ENCODE measurements around the gene ACSS3. TPM values are rescaled to one million over a fixed set of nuclear protein-coding genes. Genes with fewer than 3 reads are reported as not detected.

The ACSS3 gene
- total and polyA plus RNA-seq, 2 of the 8 experiments (the other 6 are each of a cell fraction or from before 2014, with no cell fraction given) = 14.4 to 24.0 TPM

- TF ChIP-seq HDAC2 (IDR thresholded peaks at IDR 0.05; ENCODE audit: borderline replicate concordance in 1 of 2, low read depth in 2 of 2, low read length in 2 of 2) (no peak), POU5F1 (IDR thresholded peaks at IDR 0.05; ENCODE audit: low read depth, low read length) (no peak), CTBP2 (IDR thresholded peaks at IDR 0.05; ENCODE audit: borderline replicate concordance, insufficient read depth, insufficient read length, low read length) (no peak), BCL11A (IDR thresholded peaks at IDR 0.05; ENCODE audit: low read depth in 2 of 2, low read length in 2 of 2) (no peak), CHD2 (IDR thresholded peaks at IDR 0.05; ENCODE audit: low read length) (no peak), NRF1 (IDR thresholded peaks at IDR 0.05; ENCODE audit: low read depth, low read length) (no peak), TEAD4 (IDR thresholded peaks at IDR 0.05; ENCODE audit: low read depth, low read length) (no peak)
Measured at GRCh38 chr12:81255456-81255855, 177.6 kb downstream of the ACSS3 start (continued).

Measured in H1 (cell line).